K562 (cell line): ENCODE results near the gene DPEP2NB. TPM values are rescaled to one million over a fixed set of nuclear protein-coding genes. Genes with fewer than 3 reads are reported as not detected.

Source experiments
- ARID1B ChIP-seq: fragments of 450-650 bp; IDR thresholded peaks from 2 replicates; pipeline ENCODE4 v1.6.1; 2016; ENCODE audit warnings: antibody characterized with exemption, mild to moderate bottlenecking, inconsistent platforms
- CHD2 ChIP-seq: IDR thresholded peaks from 2 replicates; pipeline ENCODE4 v1.6.1; 2011; ENCODE audit warnings: low read depth, low read length
- CREB5 ChIP-seq: fragments of 250-450 bp; sonication (Bioruptor Pico); IDR thresholded peaks from 2 replicates; pipeline ENCODE4 v1.5.0; 2020; ENCODE audit warnings: mild to moderate bottlenecking
- GATAD2B ChIP-seq: fragments of 450-650 bp; IDR thresholded peaks from 2 replicates; pipeline ENCODE4 v1.6.1; 2017; ENCODE audit warnings: mild to moderate bottlenecking, borderline replicate concordance
- HDAC3 ChIP-seq: fragments of 450-650 bp; IDR thresholded peaks from 2 replicates; pipeline ENCODE4 v1.6.1; 2018; ENCODE audit warnings: borderline replicate concordance, mild to moderate bottlenecking, moderate library complexity; ENCODE audit not compliant: partially characterized antibody
- MAX ChIP-seq: sonication (generic); formaldehyde crosslinking; IDR thresholded peaks from 2 replicates; pipeline ENCODE4 v1.9.0; 2022; ENCODE audit warnings: mild to moderate bottlenecking, missing genetic modification reagents
- POLR2AphosphoS2 ChIP-seq: IDR thresholded peaks from 2 replicates; pipeline ENCODE4 v1.6.1; 2012; ENCODE audit warnings: low read length, improper control_type of control experiment
- RBBP5 ChIP-seq: fragments of 200-600 bp; sonication (generic); IDR thresholded peaks from 2 replicates; pipeline ENCODE4 v1.6.1; 2012; ENCODE audit warnings: borderline replicate concordance, mild to moderate bottlenecking, low read length, control low read depth, inconsistent platforms; ENCODE audit not compliant: insufficient read depth, poor library complexity, severe bottlenecking
- TBL1XR1 ChIP-seq, 2 experiments: IDR thresholded peaks; 2 replicates each; pipeline ENCODE4 v1.6.1; 2012; ENCODE audit warnings: improper control_type of control experiment in 2 of 2, low read length in 2 of 2, mild to moderate bottlenecking in 1 of 2
- polyA plus RNA-seq, 8 experiments: library from polyadenylated mRNA; depleted of rRNA in 4 of 8; stranded (reverse) in 5 of 8; unstranded in 3 of 8; fragments of >200 nt; fragmentation: Nextera tagmentation in 2 of 8; fragmentation: Illumina TruSeq in 1 of 8; extraction: Ambion mirVana in 2 of 8; extraction: Trizol in 1 of 8; gene quantifications; 2 replicates each; pipeline versions ENCODE4 v1.2.1 to v1.2.3, GENCODE V29; 2011 to 2014; ENCODE audit warnings: inconsistent platforms in 1 of 8, missing spikeins in 1 of 8
- total RNA-seq, 7 experiments: library from RNA; depleted of rRNA in 6 of 7; stranded (reverse); fragments of >200 nt in 6 of 7; fragmentation: Illumina TruSeq in 2 of 7; extraction: Trizol in 2 of 7; gene quantifications; 2 replicates each; pipeline versions ENCODE4 v1.2.1 to v1.2.3, GENCODE V29; 2011 to 2021; ENCODE audit warnings: low replicate concordance in 1 of 7
- TF ChIP-seq, protein P1 (sequence below): sonication (generic); IDR thresholded peaks from 2 replicates; pipeline ENCODE4 v1.6.1; 2016
- TF ChIP-seq, protein P2 (sequence below): fragments of 450-650 bp; IDR thresholded peaks from 2 replicates; pipeline ENCODE4 v1.6.1; 2016
- TF ChIP-seq, protein P3 (sequence below): sonication (generic); formaldehyde crosslinking; IDR thresholded peaks from 2 replicates; pipeline ENCODE4 v1.9.0; 2022; ENCODE audit warnings: mild to moderate bottlenecking, missing genetic modification reagents

The DPEP2NB gene
- total and polyA plus RNA-seq, 9 of the 15 experiments (the other 6 are each of a cell fraction or from before 2014, with no cell fraction given): not detected

DNA sequence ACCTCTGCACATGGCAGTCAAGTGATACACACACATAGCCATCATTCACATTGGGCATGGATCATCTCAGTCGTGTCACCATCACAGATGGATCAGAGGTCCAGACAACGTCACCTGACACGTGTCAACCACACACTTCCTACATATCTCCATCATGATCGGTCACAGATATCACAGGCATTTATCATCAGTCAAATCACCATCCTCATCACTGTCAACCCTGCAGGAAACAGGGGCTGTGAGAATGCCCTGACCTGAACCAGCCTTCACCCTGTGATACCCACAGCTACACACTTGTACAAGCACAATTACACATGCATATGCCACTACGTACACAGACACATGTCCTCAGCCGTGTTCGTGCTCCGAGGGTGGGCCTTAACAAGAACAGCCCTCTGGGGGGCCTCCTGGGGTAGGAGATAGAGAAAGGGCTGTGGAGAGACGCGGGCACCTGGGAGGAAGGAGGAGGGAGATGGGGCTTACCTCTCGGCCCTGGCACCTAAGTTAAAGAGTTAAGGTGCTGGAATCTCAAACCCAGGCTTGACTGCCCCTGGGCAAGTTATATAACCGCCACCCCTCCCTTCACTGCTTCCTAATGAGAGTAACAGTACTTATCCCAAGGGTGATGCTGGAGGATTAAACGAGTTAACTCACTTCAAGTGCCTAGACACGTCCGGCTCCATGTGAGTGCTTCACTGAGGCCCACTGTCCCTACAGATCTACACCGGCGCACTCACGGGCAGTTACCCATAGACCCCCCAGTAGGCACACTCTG, 48.3 kb downstream of the DPEP2NB start (continued):
- TF ChIP-seq POLR2AphosphoS2: 0 out of 2 replicates have a peak, but pooled peaks have one; percentile 42
- peak; percentile 33 for TF ChIP-seq RBBP5
- TF ChIP-seq CREB5: no peak
- TF ChIP-seq ARID1B: no peak
- no peak for TF ChIP-seq GATAD2B
- TF ChIP-seq, protein P1, sequence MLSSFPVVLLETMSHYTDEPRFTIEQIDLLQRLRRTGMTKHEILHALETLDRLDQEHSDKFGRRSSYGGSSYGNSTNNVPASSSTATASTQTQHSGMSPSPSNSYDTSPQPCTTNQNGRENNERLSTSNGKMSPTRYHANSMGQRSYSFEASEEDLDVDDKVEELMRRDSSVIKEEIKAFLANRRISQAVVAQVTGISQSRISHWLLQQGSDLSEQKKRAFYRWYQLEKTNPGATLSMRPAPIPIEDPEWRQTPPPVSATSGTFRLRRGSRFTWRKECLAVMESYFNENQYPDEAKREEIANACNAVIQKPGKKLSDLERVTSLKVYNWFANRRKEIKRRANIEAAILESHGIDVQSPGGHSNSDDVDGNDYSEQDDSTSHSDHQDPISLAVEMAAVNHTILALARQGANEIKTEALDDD: no peak
- TF ChIP-seq MAX (CRISPR knock-in tag): peak; percentile 37
- TF ChIP-seq HDAC3: no peak
- TF ChIP-seq TBL1XR1 (IDR thresholded peaks at IDR 0.05; ENCODE audit: low read length in 2 of 2): 0 out of 4 replicates have a peak, but pooled peaks of 1 of the 2 experiments have one; percentile 13
- TF ChIP-seq CHD2: no peak
- TF ChIP-seq, protein P2, sequence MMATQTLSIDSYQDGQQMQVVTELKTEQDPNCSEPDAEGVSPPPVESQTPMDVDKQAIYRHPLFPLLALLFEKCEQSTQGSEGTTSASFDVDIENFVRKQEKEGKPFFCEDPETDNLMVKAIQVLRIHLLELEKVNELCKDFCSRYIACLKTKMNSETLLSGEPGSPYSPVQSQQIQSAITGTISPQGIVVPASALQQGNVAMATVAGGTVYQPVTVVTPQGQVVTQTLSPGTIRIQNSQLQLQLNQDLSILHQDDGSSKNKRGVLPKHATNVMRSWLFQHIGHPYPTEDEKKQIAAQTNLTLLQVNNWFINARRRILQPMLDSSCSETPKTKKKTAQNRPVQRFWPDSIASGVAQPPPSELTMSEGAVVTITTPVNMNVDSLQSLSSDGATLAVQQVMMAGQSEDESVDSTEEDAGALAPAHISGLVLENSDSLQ: 0 out of 2 replicates have a peak, but pooled peaks have one; percentile 10
- TF ChIP-seq, protein P3, sequence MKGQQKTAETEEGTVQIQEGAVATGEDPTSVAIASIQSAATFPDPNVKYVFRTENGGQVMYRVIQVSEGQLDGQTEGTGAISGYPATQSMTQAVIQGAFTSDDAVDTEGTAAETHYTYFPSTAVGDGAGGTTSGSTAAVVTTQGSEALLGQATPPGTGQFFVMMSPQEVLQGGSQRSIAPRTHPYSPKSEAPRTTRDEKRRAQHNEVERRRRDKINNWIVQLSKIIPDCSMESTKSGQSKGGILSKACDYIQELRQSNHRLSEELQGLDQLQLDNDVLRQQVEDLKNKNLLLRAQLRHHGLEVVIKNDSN: peak; percentile 30; the same call in 1 of the 2 replicates
